Stimulated activated effector memory CD8-positive, alpha-beta T cell treated with anti-CD3 and anti-CD28 coated beads, Interleukin-12 subunit alpha, Interleukin-12 subunit beta, amount 100 ng/mL, for 72 hours (primary cell): Measurements from ENCODE around the gene SNPH.
A peak's percentile ranks its signal among the peaks of the same experiment; 100 is the strongest.
"Not testable (repeated sequence)": the region's sequence is repeated elsewhere in the genome, so short reads cannot be mapped to it uniquely, and the experiment has no call there.

Source experiments
- ATAC-seq: fragments of 150-1000 bp; cut with Tn5 transposase; 2 replicates; pipeline ENCODE4 v1.10.0; 2021
- DNase-seq, 2 donors: peaks; one replicate each; pipeline ENCODE4 v3.0.0; 2021 to 2022; ENCODE audit warnings: low spot score in 2 of 2
- H3K27ac Mint-ChIP-seq: one replicate; pipeline ENCODE4 v1.8.0; 2022; ENCODE audit warnings: mild to moderate bottlenecking, mixed read lengths
- H3K36me3 Mint-ChIP-seq: one replicate; pipeline ENCODE4 v1.8.0; 2022; ENCODE audit warnings: mild to moderate bottlenecking, mixed read lengths
- H3K4me1 Mint-ChIP-seq: one replicate; pipeline ENCODE4 v1.8.0; 2022; ENCODE audit warnings: mixed read lengths
- H3K4me3 Mint-ChIP-seq: one replicate; pipeline ENCODE4 v1.8.0; 2022; ENCODE audit warnings: mild to moderate bottlenecking, mixed read lengths
- H3K9me3 Mint-ChIP-seq: one replicate; pipeline ENCODE4 v1.8.0; 2022; ENCODE audit warnings: mixed read lengths

The SNPH gene

DNA sequence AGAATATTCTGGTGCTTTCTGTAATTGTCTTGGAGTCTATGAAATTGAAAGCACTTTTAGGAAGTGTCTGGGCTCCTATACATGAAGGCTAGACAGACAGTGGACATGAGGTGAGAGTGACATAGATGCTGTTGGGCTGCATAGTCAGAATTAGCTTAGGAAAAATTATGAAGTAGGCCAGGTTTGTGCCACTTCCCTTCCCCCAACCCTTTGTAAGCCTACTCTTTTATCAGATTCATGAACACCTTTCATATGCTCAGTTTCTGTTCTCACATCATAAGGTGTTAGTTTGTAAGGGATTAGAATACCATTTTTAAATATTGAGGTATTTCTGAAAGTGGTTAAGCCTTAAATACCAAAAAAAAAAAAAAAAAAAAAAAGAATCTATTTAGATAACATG, 18.4 kb upstream of the SNPH start:
- ATAC-seq = no peak
- no peak for DNase-seq
- H3K4me1 Mint-ChIP-seq = no peaks in the 10 kb centered on the region
- no peaks in the 10 kb centered on the region for H3K36me3 Mint-ChIP-seq
- H3K9me3 Mint-ChIP-seq = peaks cover 2% of the 10 kb centered on the region
- H3K27ac Mint-ChIP-seq = no peak overlapping the region
- H3K4me3 Mint-ChIP-seq = no peak overlapping the region

GRCh38 chr20:1250282-1250681, 15.8 kb upstream of the SNPH start:
- DNase-seq = not testable (repeated sequence)

GRCh38 chr20:1252416-1252815, 13.7 kb upstream of the SNPH start:
- H3K36me3 Mint-ChIP-seq = no peaks in the 10 kb centered on the region
- DNase-seq (no peak), ATAC-seq (no peak)
- H3K27ac Mint-ChIP-seq = no peak overlapping the region
- H3K4me1 Mint-ChIP-seq = no peaks in the 10 kb centered on the region
- H3K4me3 Mint-ChIP-seq = no peak overlapping the region
- peaks cover 2% of the 10 kb centered on the region for H3K9me3 Mint-ChIP-seq

More at GRCh38 chr20:1250282-1250681, 15.8 kb upstream of the SNPH start:
- not testable (repeated sequence) for ATAC-seq, H3K4me3 Mint-ChIP-seq, H3K27ac Mint-ChIP-seq, H3K9me3 Mint-ChIP-seq, H3K4me1 Mint-ChIP-seq, H3K36me3 Mint-ChIP-seq

GRCh38 chr20:1254254-1254653, 11.8 kb upstream of the SNPH start:
- Mint-ChIP-seq H3K36me3 (no peaks in the 10 kb centered on the region), H3K27ac (no peak overlapping the region), H3K9me3 (peaks cover 2% of the 10 kb centered on the region), H3K4me3 (no peak overlapping the region), H3K4me1 (no peaks in the 10 kb centered on the region)
- DNase-seq = no peak
- ATAC-seq = no peak

GRCh38 chr20:1255675-1256074, 10.4 kb upstream of the SNPH start:
- ATAC-seq = no peak
- Mint-ChIP-seq H3K4me1 (no peaks in the 10 kb centered on the region), H3K36me3 (no peaks in the 10 kb centered on the region)

GRCh38 chr20:1263853-1264252, 2.2 kb upstream of the SNPH start:
- Mint-ChIP-seq H3K27ac (no peak overlapping the region), H3K36me3 (no peaks in the 10 kb centered on the region), H3K4me3 (no peak overlapping the region), H3K9me3 (no peaks in the 10 kb centered on the region), H3K4me1 (peaks cover 32% of the 10 kb centered on the region)
- ATAC-seq (no peak), DNase-seq (no peak)

More at GRCh38 chr20:1255675-1256074, 10.4 kb upstream of the SNPH start:
- DNase-seq = no peak
- Mint-ChIP-seq H3K27ac (no peak overlapping the region), H3K4me3 (no peak overlapping the region), H3K9me3 (peaks cover 2% of the 10 kb centered on the region)

GRCh38 chr20:1264727-1265126, 1.4 kb upstream of the SNPH start:
- no peaks in the 10 kb centered on the region for H3K9me3 Mint-ChIP-seq
- peak overlapping the region; percentile 0 for H3K27ac Mint-ChIP-seq
- peaks cover 33% of the 10 kb centered on the region for H3K4me1 Mint-ChIP-seq
- DNase-seq (no peak), ATAC-seq (no peak)
- no peaks in the 10 kb centered on the region for H3K36me3 Mint-ChIP-seq
- H3K4me3 Mint-ChIP-seq = peak overlapping the region; percentile 79

GRCh38 chr20:1265226-1265915, 723 bp upstream of the SNPH start:
- DNase-seq = no peak
- Mint-ChIP-seq H3K4me3 (peak overlapping the region; percentile 79), H3K9me3 (no peaks in the 10 kb centered on the region), H3K4me1 (peaks cover 33% of the 10 kb centered on the region), H3K36me3 (no peaks in the 10 kb centered on the region), H3K27ac (peak overlapping the region; percentile 89)
- no peak for ATAC-seq

DNA sequence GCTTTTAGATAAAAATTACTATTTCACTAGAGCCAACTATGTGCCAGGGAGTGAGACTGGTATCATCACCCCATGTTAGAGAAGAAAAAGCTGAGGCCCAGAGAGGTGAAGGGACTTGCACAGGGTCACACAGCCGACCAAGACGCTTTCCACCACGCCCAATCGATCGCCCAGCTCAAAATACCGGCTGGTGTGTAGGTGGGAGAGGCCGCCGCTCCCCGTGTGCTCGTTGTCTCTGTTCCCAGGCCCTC, 253 bp upstream of the SNPH start:
- no peaks in the 10 kb centered on the region for H3K36me3 Mint-ChIP-seq
- ATAC-seq (no peak), DNase-seq (no peak)
- peak overlapping the region; percentile 89 for H3K27ac Mint-ChIP-seq
- peak overlapping the region; percentile 79 for H3K4me3 Mint-ChIP-seq
- peaks cover 33% of the 10 kb centered on the region for H3K4me1 Mint-ChIP-seq
- no peaks in the 10 kb centered on the region for H3K9me3 Mint-ChIP-seq

DNA sequence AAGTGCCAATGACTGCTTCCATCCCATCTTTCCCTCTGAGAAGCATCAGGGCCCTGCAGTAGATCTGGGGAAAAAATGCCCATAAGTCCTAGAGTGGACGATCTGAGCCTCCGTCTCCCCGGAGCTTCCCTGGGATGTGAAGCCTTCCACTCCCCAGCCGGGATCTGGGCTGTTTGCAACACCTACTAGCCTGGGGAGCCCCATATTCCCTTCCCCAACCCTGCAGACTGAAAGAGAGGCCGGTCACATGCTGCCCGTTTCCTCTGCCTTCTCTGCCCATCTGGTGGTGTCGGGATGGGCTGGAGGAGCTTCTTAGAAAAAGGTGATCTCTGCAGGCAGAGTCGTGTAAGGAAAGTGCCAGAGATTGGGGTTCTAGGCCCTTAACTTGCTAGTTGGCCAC, 1.1 kb downstream of the SNPH start:
- Mint-ChIP-seq H3K27ac (no peak overlapping the region), H3K4me1 (peaks cover 33% of the 10 kb centered on the region), H3K36me3 (no peaks in the 10 kb centered on the region), H3K4me3 (peak overlapping the region; percentile 79), H3K9me3 (no peaks in the 10 kb centered on the region)
- no peak for ATAC-seq
- no peak for DNase-seq

DNA sequence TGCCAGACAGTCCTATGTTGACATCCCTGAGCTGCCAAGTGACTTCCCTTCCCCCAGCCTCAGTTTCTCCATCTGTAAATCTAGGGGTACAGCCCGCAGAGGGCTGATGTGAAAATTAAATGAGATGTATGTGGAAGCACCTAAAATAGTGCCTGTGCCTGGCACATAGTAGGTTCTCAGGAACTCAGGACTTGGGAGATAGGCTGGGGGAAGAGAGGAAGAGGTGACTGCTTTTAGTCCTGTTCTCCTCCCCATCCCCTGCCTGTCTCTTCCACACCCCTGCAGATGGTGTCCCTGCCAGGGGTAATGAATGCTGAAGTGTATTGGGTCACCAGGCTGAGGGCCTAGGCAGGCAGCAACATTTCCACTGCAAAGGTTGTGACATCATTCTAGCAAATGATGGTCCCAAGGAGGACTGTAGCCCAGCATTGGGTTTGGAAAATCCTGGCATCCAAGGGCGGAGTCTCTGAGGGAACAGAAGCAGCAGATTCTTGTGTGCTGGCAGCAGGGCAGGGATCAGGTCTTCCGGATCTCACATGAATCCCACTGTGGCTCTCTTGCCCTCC, 1.8 kb downstream of the SNPH start:
- Mint-ChIP-seq H3K4me1 (peaks cover 33% of the 10 kb centered on the region), H3K4me3 (peak overlapping the region; percentile 79), H3K9me3 (no peaks in the 10 kb centered on the region), H3K36me3 (no peaks in the 10 kb centered on the region), H3K27ac (no peak overlapping the region)
- no peak for DNase-seq
- ATAC-seq = no peak

DNA sequence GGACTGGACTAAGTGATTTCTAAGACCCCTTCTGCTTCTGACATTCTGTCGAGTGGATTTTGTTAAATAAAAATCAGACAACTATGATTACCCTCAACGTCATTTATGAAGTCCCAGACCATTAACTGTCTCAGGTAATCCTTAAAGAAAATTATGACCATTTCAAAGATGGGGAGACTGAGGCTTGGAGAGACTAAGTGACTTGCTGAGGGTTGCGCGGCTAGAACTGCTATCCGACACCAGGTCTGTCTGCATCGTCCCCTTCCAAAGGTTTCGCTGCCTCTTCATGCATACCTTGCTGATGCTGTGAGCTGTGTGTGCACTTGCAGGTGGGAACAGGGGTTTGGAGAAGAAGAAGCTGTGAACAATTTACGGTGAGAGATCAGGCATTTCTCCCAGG, 3.1 kb downstream of the SNPH start:
- Mint-ChIP-seq H3K9me3 (no peaks in the 10 kb centered on the region), H3K4me3 (no peak overlapping the region), H3K27ac (no peak overlapping the region), H3K4me1 (peaks cover 33% of the 10 kb centered on the region), H3K36me3 (no peaks in the 10 kb centered on the region)
- ATAC-seq (no peak), DNase-seq (no peak)

DNA sequence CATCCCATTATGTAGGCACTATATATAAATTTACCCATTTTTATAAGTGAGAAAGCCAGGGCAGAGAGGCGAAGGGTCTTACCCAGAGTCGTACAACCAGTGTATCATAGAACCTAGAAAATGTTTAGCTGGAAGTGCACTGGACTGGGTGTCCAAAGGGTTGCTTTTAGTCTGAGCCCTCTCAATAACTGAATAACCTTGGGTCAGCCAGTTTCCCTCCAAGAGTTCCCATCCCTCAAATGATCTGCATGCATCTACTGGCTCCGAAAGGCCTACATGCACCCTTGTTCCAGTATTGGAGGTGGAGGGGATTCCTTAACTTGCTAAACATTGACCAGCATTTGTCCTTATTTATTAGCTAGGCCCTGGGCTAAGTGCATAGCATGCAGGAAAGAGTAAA, 3.8 kb downstream of the SNPH start:
- H3K27ac Mint-ChIP-seq = no peak overlapping the region
- H3K4me1 Mint-ChIP-seq = peaks cover 30% of the 10 kb centered on the region
- ATAC-seq = no peak
- no peak overlapping the region for H3K4me3 Mint-ChIP-seq
- no peak for DNase-seq
- no peaks in the 10 kb centered on the region for H3K36me3 Mint-ChIP-seq
- no peaks in the 10 kb centered on the region for H3K9me3 Mint-ChIP-seq

- H3K27ac Mint-ChIP-seq = no peak overlapping the region
- DNase-seq (no peak), ATAC-seq (no peak)
- H3K4me3 Mint-ChIP-seq = no peak overlapping the region
- H3K9me3 Mint-ChIP-seq = no peaks in the 10 kb centered on the region
- H3K4me1 Mint-ChIP-seq = peaks cover 10% of the 10 kb centered on the region
- H3K36me3 Mint-ChIP-seq = no peaks in the 10 kb centered on the region
Measured at GRCh38 chr20:1272368-1273100, 6.4 kb downstream of the SNPH start.

- Mint-ChIP-seq H3K9me3 (no peaks in the 10 kb centered on the region), H3K27ac (no peak overlapping the region), H3K36me3 (no peaks in the 10 kb centered on the region), H3K4me1 (peaks cover 6% of the 10 kb centered on the region), H3K4me3 (no peak overlapping the region)
- ATAC-seq = no peak
- no peak for DNase-seq
Measured at GRCh38 chr20:1273366-1273765, 7.3 kb downstream of the SNPH start.
